Esophagus squamous epithelium (tissue), 4 donors: ENCODE measurements around the gene NUP85.
"Not testable (repeated sequence)": the region's sequence is repeated elsewhere in the genome, so short reads cannot be mapped to it uniquely, and the experiment has no call there.

ENCODE experiments used
- CTCF ChIP-seq, 6 experiments: fragments of 450-650 bp in 4 of 6; fragments of 200-600 bp in 2 of 6; sonication (generic) in 2 of 6; IDR thresholded peaks; one replicate each; pipeline ENCODE4 v1.5.1; 2016 to 2019; ENCODE audit warnings: antibody characterized with exemption in 6 of 6, mild to moderate bottlenecking in 4 of 6, moderate library complexity in 4 of 6
- POLR2A ChIP-seq, 4 donors: fragments of 450-650 bp; IDR thresholded peaks; one replicate each; pipeline ENCODE4 v1.6.1; 2017; ENCODE audit warnings: antibody characterized with exemption in 4 of 4, mild to moderate bottlenecking in 4 of 4, moderate library complexity in 3 of 4

DNA sequence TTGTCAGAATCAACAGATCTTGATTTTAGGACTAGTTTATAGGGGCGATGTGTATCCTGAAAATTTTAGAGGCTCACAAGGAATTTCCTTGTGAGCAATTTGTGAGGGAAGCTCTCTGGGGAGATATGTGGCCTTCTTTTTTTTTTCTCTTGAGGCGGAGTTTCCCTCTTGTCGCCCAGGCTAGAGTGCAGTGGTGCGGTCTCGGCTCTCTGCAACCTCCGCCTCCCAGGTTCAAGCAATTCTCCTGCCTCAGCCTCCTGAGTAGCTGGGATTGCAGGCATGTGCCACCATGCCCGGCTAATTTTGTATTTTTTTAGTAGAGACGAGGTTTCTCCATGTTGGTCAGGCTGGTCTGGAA lies 1.6 kb downstream of the NUP85 start:
- TF ChIP-seq CTCF, POLR2A (IDR thresholded peaks at IDR 0.05): not testable (repeated sequence)
